Motor neuron (in vitro differentiated cells): ENCODE measurements around the gene CEP72. TPM values are rescaled to one million over a fixed set of nuclear protein-coding genes. Genes with fewer than 3 reads are reported as not detected.
"Not testable (repeated sequence)": the region's sequence is repeated elsewhere in the genome, so short reads cannot be mapped to it uniquely, and the experiment has no call there.

Experiments used
- ATAC-seq, 8 experiments: fragments of 200-7000 bp; cut with Tn5 transposase; replicated peaks in 6 of 8; 2 replicates each; pipeline ENCODE4 v1.8.0; 2021; ENCODE audit warnings: mild to moderate bottlenecking in 8 of 8, moderate library complexity in 8 of 8
- H3K27ac ChIP-seq, 2 donors: fragments of 250-450 bp; sonication (Bioruptor Pico); 2 replicates each; pipeline ENCODE4 v1.9.0; 2021; ENCODE audit warnings: antibody characterized with exemption in 2 of 2, mild to moderate bottlenecking in 2 of 2, moderate library complexity in 1 of 2
- H3K4me1 ChIP-seq, 2 donors: fragments of 250-450 bp; sonication (Bioruptor Pico); replicated peaks in 1 of 2; 2 replicates each; pipeline ENCODE4 v1.6.1; 2021; ENCODE audit warnings: antibody characterized with exemption in 2 of 2, mild to moderate bottlenecking in 2 of 2, moderate library complexity in 1 of 2
- H3K4me3 ChIP-seq, 5 donors: fragments of 250-450 bp; sonication (Bioruptor Pico); 2 replicates each; pipeline ENCODE4 v1.9.0; 2021; ENCODE audit warnings: antibody characterized with exemption in 5 of 5, mild to moderate bottlenecking in 5 of 5, moderate library complexity in 4 of 5
- WGBS, 10 experiments: fragments of 450-650 bp; shearing (Covaris generic); methylation state at CpG; one replicate each; pipeline ENCODE4 v1.0.0; 2022; 5-methylcytosine and 5-hydroxymethylcytosine counted together
- in situ Hi-C, 9 experiments: fragments of 400-800 bp; cut with MboI; loops; one replicate each; pipeline ENCODE4 v1.15.0; 2021; ENCODE audit warnings: low sequenced_read_pairs in 9 of 9, low pct_unique_long_range_greater_than_20kb in 2 of 9; ENCODE audit not compliant: unreplicated experiment in 9 of 9
- total RNA-seq, 8 experiments: library from RNA; unstranded; fragments of 300-600 nt; gene quantifications; 2 replicates each; pipeline versions ENCODE4 v1.2.3 to v1.2.4, GENCODE V29; 2022

CEP72 gene
- total RNA-seq, 8 experiments from 2014 or later: 0.71 to 18.0 (median 2.1) TPM

DNA sequence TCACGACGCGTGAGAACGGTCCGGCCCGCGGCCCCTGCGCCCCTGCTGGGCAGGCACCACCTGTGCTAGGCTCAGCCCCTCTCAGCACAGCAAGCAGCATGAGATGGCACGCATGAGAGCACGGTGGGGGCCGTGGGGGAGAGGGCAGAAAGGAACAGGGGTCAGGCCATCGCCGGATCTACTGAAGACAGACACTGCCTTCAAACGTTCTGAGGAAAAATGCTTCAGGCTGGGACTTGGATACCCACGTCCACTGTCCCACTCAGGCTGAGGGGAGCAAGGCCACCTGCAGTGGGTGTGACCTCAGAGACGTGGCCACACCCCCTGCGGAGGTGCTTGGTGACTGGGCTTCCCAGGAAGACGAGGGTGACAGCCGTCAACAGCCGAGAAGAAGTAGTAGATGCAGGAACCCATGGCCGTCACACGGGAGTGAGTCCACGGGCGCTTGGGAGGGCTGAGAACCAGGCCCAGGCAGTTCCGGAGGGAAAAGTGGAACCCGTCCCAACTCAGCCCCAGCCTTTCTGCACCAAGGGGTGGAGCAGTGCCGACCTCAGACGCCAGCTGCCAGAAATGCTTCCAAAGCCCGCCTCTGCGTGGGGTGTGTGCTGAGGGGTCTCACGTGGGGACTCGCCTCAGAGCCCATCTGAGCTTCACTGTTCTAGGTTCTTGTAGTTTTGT, 68.1 kb downstream of the CEP72 start:
- WGBS, 10 experiments: no CpG with 5 or more reads among the region's 32 CpGs
- peak in 1 of 8 experiments; percentile 25 for ATAC-seq
- H3K4me3 ChIP-seq, in situ Hi-C loops, H3K4me1 ChIP-seq, H3K27ac ChIP-seq: not testable (repeated sequence)

DNA sequence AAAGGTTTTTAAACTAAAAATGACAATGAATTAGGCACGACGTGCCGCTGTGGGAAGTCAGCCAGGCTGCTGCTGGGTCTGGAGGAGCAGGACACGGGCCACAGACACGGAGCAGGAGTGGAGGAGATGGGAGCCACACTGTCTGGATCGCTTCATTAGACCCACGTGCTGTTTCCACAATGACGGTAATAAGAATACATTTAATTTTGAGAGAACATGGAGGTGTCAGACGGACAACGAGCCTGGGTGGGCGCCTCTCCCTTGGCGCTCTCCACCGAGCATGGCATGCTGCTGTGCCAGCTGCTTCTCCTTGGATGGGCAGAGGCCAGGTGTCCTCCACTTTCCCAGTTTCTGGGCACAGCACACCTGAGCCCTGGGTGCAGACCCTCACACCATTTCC, 68.7 kb downstream of the CEP72 start:
- H3K4me1 ChIP-seq, ATAC-seq, H3K4me3 ChIP-seq, H3K27ac ChIP-seq, in situ Hi-C loops: not testable (repeated sequence)
- 70 to 100% (median 82%) methylated on average over 1 to 4 of the region's 13 CpGs; no CpG with 5 or more reads in 6 of the 10 experiments for WGBS, 10 experiments

DNA sequence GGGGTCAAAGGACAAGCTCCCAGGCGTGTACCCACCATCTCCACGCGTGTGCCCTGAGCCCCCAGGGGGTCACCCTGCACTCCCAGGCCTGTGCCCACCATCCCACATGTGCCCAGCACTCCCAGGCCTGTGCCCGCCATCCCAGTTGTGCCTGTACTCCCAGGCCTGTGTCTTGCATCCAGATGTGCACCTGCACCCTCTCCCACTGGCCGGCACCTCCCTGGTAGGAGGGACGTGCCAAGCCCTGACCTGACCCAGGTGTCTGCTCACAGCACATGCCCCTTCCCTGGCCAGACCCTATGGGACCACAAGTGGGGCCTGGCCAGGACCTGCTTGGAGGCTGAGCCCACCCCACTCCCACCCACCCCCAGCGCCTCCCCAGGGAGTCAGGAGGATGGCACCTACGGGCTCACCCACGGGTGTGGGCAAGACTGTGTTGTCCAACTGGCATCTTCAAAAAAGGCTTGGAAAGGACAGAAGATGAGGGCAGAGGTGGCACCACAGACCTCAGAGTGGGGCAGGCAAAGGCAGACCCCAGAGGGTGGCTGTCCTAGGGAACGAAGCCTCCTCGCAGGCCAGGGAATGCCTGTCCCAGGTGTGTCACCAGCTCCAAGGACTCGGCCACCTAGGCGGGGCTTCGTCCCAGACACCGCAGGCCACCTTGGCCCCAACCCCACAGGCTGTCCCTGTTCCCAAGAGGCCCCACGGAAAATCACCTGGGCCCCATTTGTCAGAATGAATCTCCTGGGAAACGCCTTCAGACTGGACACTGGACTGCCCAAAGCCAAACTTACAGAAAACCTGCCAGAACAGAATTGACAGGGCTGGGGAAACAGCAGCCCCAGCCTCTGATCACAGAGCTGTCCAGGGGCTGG, 69.4 kb downstream of the CEP72 start:
- ATAC-seq, H3K4me3 ChIP-seq, H3K4me1 ChIP-seq, H3K27ac ChIP-seq, in situ Hi-C loops: not testable (repeated sequence)
- WGBS, 10 experiments: 60% methylated on average over 1 to 4 of the region's 17 CpGs; no CpG with 5 or more reads in 8 of the 10 experiments

DNA sequence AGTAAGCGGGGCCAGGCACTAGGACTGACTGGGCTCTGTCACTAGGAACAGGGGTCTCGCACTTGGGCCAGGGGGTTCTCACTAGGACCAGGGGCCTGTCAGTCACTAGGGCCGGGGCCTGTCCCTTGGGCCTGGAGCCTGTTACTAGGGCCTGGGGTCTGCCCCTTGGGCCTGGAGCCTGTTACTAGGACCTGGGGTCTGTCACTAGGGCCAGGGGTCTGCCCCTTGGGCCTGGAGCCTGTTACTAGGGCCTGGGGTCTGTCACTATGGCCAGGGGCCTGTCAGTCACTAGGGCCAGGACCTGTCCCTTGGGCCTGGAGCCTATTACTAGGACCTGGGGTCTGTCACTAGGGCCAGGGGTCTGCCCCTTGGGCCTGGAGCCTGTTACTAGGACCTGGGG, 70.1 kb downstream of the CEP72 start:
- H3K4me1 ChIP-seq, in situ Hi-C loops, H3K27ac ChIP-seq, H3K4me3 ChIP-seq, ATAC-seq: not testable (repeated sequence)
- WGBS, 10 experiments: no CpG with 5 or more reads among the region's 3 CpGs

DNA sequence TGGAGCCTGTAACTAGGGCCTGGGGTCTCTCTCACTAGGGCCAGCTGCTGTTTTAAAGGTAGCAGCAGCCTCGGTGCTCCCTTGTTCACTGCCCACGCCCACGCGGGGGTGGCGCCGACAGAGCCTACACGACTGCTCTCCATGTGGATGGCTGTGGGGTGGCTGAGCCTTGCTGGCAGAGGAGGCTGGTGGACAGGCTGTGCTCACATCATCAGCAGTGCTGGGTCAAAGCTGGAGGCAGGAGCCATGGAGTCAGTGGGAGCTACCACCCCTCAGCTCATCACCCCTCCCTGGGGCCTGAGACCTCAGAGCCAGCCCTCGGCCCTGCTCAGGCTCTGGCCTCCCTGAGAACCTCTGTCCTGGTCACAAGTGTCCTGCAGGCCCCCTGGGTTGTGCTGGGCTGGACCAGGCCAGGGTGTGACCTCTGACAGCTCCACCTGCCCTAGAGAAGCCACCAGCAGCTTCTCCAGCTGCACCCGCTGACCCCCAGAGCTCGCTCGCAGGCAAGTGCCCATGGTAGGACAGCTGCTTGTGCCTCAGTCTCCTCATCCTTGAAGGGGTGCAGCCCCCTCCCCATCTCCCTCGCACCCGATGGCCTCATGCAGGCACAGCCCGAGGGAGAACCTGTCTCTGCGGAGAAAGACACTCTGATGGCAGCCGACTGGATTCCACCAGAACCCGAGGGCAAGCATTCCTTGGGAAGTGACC, 70.7 kb downstream of the CEP72 start:
- H3K4me1 ChIP-seq, ATAC-seq, in situ Hi-C loops, H3K27ac ChIP-seq, H3K4me3 ChIP-seq: not testable (repeated sequence)
- WGBS, 10 experiments: 90% methylated on average over 6 of the region's 17 CpGs; no CpG with 5 or more reads in 9 of the 10 experiments

DNA sequence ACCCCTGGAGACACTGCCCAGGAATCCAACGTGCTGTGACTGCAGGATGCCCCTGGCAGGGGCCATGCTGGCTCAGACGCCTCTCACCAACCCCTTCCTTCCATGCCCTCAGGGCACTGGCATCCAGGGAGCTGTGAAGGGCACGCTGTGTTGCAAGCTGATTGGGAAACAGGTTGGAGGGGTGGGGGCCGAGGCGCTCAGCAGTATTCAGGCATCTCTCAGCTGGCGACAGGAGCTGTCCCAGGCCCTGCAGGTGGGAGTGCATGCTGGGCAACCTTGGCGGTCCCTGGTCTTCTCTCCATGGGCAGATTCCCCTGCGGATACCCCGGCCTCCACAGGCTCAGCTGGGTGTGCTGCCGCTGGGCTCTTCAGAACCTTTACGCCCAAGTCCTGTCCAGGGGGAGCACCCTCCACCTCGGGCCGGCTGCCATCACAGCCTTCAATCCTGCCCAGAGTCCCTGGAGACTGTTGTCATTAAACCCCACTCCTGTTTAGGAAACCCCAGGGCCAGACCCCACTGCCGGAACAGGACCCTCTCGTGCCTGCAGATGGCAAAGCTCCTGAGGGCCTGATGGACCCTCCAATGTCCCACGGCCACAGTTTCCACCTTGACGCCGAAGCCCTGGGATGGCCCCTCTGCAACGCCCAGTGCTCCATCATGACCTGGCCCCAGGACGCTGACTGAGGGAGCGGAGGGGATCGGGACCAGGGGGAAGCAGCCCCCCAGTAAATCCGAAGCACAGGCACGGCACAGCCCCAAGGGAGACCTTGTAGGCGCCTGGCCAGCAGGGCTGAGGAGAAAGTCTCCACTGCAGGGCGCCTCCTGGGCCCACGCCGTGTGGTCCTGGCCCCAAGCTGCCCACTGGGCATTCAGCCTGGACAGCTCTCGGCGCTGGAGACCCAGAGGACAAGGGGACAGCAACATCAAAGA, 71.7 kb downstream of the CEP72 start:
- in situ Hi-C loops: no loop called here
- peak in 1 of 8 experiments; percentile 80 for ATAC-seq
- Histone ChIP-seq H3K27ac (no peak overlapping the region), H3K4me1 (no peaks in the 10 kb centered on the region), H3K4me3 (no peak overlapping the region)
- 53 to 80% (median 77%) methylated on average over 1 to 12 of the region's 30 CpGs; no CpG with 5 or more reads in 5 of the 10 experiments for WGBS, 10 experiments

DNA sequence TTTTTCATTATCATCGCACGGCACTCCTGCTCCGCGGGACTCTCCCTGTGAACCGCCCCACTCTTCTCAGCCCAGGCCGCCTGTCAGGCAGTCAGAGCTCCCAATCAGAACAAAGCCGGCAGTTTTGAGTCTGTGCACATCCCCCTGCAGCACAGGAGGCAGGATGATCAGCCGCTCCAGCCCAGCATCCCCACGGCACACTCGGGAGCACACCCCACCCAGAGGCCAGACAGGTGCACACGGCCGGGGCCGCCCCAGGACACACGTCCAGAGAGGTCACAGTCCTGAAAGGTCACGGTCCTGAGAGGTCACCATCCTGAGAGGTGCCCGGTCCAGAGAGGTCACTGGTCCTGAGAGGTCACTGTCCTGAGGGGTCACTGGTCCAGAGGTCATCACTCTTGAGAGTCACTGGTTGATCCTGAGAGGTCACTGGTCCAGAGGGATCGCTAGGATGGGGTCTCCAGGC, 72.6 kb downstream of the CEP72 start:
- WGBS, 10 experiments: 37% methylated on average over 2 of the region's 17 CpGs; no CpG with 5 or more reads in 9 of the 10 experiments
- H3K4me3 ChIP-seq: no peak overlapping the region
- no peak overlapping the region for H3K27ac ChIP-seq
- no peaks in the 10 kb centered on the region for H3K4me1 ChIP-seq
- no peak for ATAC-seq
- in situ Hi-C loops: no loop called here

DNA sequence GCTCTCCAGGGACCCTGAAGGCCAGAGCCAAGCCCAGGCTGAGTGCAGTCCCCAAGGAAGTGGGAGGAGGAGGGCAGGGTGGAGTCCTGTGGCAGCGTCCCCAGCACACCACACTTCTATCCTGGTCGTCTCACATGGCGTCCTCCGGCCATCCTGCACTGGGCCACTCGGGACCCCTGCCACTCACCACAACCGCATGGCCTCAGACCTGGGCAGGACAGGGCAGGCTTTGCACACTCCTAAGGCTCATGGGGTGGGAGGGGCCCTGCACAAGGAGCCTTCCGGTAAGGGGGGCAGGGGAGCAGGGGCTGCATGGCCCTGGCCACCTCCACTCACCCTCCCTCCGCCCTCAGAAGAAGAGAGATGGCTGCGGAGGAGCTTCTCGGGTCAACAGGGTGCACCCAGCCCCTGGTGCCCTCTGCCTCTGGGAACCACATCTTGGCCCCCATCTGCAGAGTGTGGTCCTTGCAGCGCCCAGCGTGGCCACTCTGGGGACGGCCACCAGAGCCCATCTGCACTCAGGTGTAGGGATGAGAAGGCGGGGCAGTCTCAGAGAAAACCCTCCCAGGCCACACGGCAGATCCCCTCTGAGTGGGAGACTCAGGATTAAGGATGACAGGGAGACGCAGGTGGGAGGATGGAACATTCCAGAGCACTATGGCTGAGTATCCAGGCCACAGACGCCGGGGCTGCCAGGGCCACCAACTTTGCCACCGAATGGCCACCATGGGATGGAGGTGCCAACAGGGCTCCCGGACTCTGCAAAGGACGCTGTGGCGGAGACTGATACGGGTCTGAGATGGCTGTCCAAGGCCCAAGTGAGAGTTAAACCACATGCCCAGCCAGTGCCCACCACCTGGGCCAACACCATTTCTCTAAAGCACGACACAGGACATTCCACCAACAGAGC, 73.4 kb downstream of the CEP72 start:
- Histone ChIP-seq H3K27ac (no peak overlapping the region), H3K4me3 (no peak overlapping the region), H3K4me1 (no peaks in the 10 kb centered on the region)
- 100% methylated on average over 1 of the region's 24 CpGs; no CpG with 5 or more reads in 8 of the 10 experiments for WGBS, 10 experiments
- ATAC-seq: peak in 1 of 8 experiments; percentile 4
- in situ Hi-C loops: no loop called here

DNA sequence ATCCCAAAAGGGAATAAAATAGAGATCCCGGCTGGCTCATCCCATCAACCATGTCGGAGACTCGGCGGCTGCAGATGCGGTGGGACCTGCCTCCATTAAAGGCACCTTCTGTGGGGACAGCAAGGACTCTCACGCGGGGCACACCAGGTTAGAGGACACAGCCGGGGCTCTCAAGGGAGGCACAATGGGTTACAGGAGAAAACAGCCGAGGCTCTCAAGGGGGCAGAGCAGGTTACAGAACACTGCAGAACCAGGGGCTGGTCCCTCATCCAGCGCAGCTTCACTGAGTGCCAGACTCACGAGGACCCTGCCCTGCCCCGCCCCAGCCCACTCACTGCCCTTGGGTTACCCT, 74.0 kb downstream of the CEP72 start:
- H3K27ac ChIP-seq, ATAC-seq, H3K4me1 ChIP-seq, in situ Hi-C loops, H3K4me3 ChIP-seq: not testable (repeated sequence)
- WGBS, 10 experiments: 100% methylated on average over 4 of the region's 12 CpGs; no CpG with 5 or more reads in 9 of the 10 experiments

DNA sequence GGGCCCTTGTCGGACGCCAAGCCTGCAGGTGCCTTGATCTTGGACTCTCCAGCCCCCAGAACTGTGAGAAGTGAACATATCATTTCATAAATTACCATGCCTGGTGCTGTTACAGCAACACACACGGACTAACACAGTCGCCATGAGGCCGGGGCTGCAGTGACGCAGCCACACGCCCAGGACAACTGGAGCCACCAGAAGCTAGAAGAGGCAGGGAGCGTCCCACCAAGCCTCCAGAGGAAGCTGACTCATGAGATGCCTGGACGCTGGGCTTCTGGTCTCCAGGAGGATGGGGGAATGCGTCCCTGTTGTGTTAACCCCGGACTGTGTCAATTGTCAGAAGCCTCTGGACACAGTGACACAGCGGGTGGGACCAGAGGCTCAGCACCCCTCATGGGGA, 74.8 kb downstream of the CEP72 start:
- in situ Hi-C loops, ATAC-seq, H3K4me3 ChIP-seq, H3K4me1 ChIP-seq, H3K27ac ChIP-seq: not testable (repeated sequence)
- no CpG with 5 or more reads among the region's 12 CpGs for WGBS, 10 experiments

DNA sequence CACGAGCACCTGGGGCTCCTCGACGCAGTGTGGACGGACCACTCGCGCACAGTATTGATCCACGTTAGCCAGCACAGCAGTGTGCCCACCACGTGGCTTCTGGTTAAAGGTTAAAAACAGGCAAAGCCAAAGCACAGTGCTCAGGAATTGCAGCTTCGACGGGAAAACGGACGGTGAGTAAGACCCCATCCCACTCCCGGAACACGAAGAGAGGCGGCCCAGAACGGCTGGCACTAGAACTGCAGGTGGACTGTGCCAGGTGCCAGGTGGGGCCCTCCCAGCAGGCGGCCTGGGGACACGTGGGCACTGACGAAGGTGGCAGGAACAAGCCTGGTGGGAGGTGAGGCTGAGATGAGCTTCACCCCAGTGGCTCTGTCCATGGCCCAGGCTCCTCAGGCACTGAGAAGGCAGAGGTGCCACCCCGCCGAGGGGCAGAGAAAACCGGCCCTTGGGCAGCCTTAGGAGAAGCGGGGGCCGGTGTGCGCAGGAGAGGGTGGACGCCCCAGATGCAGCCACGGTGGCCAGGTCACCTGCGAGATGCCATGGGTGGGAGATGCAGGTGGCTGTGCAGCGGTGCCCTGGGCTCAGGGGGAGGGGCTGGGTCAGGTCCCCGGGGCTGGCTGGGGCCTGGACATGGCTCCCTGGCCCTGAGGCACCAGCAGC, 76.3 kb downstream of the CEP72 start:
- in situ Hi-C loops, H3K4me3 ChIP-seq, ATAC-seq, H3K27ac ChIP-seq, H3K4me1 ChIP-seq: not testable (repeated sequence)
- no CpG with 5 or more reads among the region's 30 CpGs for whole genome bisulfite sequencing, 10 experiments
